Medulla oblongata (tissue), 1 donor: ENCODE measurements around the gene F8A1.
"Not testable (repeated sequence)": the region's sequence is repeated elsewhere in the genome, so short reads cannot be mapped to it uniquely, and the experiment has no call there.

ENCODE experiments used
- DNase-seq: peaks from one replicate; pipeline ENCODE4 v3.0.0-alpha.2; 2015; ENCODE audit errors: extremely low spot score

F8A1 gene

DNA sequence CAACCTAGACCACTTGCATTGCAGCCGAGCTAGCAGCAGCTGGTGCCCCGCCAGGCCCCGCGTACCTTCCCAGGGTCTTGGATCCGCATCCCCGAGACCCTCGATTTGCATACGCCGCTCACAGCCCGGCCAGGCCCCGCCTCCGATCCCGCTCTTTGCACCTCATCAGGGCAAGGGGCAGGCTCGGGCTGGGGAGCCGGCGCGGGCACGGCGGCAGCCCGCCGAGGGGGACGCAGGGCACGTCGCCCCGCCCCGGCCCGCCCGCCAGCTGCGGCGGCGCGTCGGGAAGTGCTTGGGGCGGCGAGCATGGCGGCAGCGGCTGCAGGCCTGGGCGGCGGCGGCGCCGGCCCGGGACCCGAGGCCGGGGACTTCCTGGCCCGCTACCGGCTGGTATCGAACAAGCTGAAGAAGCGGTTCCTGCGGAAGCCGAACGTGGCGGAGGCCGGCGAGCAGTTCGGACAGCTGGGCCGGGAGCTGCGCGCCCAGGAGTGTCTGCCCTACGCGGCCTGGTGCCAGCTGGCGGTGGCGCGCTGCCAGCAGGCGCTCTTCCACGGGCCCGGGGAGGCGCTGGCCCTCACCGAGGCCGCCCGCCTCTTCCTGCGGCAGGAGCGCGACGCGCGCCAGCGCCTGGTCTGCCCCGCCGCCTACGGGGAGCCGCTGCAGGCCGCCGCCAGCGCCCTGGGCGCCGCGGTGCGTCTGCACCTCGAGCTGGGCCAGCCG is at the start of gene F8A1:
Gene F8A1, plus strand, starts transcription at position 287 of the 720 bp plus-strand sequence. Its CDS starts 20 bp downstream, at position 307.
- not testable (repeated sequence) for DNase-seq

DNA sequence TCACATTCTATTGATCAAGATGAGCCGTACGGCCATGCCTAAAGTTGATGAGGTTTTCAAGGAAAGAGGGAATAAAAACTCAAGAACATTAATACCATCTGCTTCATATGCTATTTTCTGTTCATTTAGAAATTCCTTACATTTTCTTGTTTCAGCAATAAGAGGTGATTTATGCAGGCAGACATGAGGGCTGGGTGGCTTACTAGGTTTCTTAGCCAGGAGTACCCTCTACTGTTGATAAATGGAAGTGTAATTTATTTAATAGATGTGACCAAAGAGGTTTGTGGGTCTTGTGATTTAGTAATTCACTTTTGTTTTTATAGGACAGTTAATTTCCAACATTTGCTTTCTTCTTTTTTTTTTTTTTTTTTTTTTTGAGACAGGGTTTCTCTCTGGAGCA is 45.3 kb upstream of the F8A1 start:
- DNase-seq: peak; percentile 30

DNA sequence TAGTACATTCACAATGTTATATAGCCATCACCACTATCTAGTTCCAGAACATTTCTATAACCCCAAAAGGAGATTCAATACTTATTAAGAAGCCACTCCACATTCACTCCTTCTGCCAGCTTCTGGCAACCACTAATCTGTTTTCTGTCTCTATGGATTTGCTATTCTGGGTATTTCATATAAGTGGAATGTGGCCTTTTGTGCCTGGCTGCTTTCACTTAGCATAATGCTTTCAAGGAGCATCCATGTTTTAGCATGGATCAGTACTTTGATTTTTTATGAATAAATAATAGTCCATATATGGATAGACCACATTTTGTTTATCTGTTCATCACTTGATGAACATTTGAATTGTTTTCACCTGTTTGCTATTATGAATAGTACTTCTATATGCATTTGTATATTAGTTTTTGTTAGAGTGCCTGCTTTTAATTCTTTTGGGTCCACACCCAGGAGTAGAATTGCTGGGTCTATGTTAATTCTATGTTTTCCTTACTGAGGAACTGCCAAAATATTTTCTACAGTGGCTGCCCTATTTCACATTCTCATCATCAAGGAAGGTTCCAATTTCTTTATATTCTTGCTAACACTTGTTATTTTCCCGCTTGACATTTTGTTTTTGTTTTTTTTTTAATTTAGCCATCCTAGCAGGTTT is 35.1 kb upstream of the F8A1 start:
- no peak for DNase-seq

DNA sequence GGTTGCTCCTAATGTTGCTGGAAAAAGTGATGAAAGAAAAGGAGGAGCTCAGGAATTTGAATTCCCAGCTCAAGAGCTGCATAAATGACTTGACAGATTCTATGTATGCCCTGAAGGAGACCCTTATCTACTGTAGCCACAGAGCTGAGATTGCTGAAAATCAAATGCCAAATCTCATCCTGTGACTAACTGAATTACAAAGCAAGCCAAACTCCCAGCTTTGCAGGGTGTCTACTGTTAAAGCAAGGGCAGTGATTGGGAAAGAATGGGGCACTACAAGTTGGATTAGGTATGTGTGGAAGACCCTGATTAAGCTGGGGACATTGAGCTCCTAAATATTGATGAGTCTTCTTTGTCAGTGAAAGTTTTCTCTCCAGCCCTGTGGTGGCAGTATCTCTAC is 30.9 kb upstream of the F8A1 start:
- DNase-seq: no peak

DNA sequence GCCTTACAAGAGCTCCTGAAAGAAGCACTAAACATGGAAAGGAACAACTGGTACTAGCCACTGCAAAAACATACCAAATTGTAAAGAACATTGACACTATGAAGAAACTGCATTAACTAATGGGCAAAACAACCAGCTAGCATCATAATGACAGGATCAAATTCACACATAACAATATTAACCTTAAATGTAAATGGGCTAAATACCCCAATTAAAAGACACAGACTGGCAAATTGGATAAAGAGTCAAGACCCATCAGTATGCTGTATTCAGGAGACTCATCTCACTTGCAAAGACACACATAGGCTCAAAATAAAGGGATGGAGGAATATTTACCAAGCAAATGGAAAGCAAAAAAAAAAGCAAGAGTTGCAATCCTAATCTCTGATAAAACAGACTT is 17.6 kb upstream of the F8A1 start:
- not testable (repeated sequence) for DNase-seq

DNA sequence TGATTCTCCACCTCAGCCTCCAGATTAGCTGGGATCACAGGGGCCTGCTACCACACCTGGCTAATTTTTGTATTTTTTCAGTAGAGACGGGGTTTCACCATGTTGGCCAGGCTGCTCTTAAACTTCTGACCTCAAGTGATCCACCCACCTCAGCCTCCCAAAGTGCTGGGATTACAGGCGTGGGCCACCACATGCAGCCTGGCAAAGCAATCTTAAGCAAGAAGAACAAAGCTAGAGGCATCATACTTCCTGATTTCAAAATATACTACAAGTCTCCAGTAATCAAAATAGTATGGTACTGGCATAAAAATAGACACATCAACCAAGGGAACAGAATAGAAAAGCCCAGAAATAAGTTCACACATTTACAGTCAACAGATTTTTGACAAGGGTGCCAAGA is 12.8 kb upstream of the F8A1 start:
- DNase-seq: no peak

DNA sequence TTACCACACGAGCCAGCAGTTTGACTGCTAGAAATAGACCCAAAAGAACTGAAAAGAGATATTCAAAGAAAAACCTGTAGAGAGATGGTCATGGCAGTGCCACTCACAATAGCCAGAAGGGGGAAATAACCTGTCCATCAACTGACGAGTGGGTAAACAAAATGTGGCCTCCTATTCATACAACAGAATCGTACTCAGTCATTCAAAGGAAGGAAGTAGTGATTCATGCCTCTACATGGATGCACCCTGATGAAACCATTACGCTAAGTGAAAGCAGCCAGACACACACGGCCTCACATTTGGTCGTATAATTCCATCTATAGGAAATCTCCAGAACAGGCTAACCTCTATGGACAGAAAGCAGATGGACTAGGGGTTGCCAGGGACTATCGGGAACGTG is 2.1 kb upstream of the F8A1 start:
- not testable (repeated sequence) for DNase-seq

DNA sequence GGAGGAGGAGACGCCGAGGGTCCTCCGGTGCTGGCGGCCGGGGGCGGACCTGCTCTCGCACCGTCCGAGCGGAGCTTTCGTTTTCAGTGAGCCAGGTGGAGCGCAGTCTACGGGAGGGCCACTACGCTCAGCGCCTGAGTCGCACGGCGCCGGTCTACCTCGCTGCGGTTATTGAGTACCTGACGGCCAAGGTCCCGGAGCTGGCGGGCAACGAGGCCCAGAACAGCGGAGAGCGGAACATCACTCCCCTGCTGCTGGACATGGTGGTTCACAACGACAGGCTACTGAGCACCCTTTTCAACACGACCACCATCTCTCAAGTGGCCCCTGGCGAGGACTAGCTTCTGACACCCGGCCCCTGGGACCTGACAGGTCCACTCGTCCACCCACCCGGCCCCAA is 1.1 kb upstream of the F8A1 start:
- DNase-seq: not testable (repeated sequence)

DNA sequence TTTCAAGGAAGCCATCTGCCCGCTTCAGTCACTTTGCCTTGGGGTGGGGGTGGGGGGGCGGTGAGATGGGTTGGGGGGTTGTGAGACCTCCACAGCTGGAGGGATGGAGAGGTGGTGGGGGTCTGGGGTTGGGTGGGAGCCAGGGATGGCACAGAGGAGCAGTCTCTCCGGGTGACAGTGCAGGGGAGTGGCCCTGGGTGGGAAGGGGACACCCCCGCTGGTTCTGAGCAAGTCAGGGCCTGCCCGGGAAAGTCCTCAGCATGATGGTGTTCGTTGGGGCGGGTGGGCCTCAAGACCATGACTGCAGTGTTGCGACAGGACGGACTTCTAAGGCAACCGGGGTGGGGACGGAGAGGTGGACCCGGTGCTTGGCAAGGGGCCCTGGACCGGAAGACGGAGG is 606 bp upstream of the F8A1 start:
- DNase-seq: not testable (repeated sequence)

DNA sequence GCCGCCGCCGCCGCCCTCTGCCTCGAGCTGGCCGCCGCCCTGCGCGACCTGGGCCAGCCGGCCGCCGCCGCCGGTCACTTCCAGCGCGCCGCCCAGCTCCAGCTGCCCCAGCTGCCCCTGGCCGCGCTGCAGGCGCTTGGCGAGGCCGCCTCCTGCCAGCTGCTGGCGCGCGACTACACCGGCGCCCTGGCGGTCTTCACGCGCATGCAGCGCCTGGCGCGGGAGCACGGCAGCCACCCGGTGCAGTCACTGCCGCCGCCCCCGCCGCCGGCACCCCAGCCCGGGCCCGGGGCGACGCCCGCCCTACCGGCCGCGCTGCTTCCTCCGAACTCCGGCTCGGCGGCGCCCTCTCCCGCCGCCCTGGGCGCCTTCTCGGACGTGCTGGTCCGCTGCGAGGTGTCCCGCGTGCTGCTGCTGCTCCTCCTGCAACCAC is 650 bp downstream of the F8A1 start:
- DNase-seq: not testable (repeated sequence)

DNA sequence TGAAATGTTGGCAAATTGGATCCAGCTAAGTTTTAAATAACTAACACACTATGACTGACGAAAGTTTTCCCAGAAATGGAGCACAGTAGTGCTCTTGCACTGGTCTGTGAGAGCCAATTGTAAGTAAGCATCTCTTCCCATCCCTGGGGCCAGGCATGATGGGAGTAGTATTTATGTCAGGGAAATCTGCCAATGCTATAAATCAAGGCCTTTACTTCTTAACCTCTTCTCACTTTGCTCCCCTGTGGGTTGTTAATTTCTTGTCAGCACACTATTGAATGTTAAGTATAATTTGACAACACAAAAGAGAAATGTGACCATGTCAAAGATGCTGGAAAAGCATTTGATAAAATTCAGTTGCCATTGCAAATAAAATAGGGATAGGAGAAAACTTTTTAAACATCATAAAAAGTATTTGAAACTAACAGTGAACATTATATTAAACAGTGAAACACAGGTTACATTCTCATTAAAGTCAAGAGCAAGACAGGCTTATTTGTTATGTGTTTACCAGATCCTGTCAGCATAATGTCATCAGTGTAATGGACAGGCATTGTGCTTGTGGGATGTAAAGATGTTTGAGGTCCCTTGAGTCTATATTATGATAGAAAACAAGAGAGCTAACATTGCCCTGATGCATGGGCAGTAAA is 5.0 kb downstream of the F8A1 start:
- no peak for DNase-seq

DNA sequence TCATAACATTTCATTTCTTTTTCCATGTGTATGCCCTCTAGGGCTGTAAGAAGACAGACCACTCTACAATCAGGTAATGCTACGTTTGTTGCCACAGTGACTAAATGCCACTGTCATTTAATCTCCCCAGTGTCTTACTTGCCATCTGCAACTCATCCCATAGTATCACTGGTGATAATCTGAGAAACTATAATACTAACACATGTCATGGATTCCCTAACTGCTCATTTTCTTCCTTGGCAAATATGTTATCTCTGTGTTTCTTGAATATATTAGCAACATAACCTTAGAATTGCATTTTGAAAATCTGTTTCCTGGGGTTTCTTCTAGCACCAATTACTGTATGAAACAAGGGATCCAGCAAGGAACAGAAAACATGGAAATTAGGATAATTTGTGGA is 6.1 kb downstream of the F8A1 start:
- DNase-seq: no peak

DNA sequence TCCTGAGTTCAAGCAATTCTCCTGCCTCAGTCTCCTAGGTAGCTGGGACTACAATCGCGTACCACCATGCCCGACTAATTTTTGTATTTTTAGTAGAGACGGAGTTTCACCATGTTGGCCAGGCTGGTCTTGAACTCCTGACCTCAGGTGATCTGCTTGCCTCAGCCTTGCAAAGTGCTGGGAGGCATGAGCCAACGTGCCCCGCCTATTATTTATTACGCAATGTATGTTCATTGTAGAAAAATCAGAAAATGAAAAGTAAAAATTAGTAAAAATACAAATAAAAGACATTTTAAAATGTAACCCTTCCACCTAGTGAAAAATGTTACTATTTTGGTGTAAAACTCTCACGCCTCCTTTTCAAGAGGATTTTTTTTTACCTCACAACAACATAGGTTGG is 14.2 kb downstream of the F8A1 start:
- no peak for DNase-seq

DNA sequence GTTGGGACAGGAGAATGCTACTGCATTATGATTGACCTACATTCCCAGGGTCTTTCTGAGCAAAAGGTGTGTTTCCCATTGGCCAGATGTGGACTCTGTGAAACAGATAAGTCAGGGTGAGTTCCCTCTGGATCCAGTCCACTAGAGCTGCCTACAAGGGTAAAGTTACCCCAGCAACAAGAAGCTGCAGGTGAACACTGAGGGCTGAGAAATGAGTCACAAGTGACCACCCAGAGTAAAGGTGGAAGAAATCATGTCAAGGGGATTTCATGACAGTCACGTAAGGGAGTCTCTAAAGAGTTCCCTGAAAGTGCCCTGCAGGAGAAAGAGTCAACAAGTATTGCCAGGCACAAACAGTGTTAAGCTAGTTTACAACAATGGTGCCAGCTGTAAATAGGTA is 16.3 kb downstream of the F8A1 start:
- DNase-seq: no peak

DNA sequence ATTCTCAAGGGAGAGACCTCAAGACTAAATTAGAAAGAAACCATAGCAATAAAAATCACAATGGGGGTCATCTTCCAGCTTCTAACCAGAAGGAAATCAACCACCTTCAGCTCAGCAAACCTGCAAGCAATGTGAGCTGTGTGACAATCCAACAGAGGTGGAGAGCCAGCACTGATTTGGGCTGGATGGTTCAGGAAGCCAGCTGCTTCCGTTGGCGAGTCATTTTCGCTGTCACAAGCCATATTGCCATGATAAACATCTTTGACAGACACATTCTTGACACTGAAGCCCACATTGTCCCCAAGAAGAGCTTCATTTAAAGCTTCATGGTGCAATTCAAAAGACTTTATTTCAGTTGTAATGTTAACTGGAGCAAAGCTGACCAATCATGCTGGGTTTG is 22.7 kb downstream of the F8A1 start:
- no peak for DNase-seq

DNA sequence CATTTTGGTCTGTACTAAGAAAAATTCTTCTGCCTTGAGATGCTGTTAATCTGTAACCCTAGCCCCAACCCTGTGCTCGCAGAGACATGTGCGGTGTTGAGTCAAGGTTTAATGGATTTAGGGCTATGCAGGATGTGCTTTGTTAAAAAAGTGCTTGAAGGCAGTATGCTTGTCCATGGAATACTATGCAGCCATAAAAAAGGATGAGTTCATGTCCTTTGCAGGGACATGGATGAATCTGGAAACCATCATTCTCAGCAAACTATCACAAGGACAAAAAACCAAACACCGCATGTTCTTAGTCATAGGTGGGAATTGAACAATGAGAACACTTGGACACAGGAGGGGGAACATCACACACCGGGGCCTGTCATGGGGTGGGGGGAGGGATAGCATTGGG is 23.9 kb downstream of the F8A1 start:
- not testable (repeated sequence) for DNase-seq

DNA sequence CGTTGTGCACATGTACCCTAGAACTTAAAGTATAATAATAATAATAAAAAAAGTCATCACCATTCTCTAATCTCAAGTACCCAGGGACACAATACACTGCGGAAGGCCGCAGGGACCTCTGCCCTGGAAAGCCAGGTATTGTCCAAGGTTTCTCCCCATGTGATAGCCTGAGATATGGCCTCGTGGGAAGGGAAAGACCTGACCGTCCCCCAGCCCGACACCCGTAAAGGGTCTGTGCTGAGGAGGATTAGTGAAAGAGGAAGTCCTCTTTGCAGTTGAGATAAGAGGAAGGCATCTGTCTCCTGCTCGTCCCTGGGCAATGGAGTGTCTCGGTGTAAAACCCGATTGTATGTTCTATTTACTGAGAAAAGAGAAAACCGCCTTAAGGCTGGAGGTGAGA is 24.4 kb downstream of the F8A1 start:
- not testable (repeated sequence) for DNase-seq

DNA sequence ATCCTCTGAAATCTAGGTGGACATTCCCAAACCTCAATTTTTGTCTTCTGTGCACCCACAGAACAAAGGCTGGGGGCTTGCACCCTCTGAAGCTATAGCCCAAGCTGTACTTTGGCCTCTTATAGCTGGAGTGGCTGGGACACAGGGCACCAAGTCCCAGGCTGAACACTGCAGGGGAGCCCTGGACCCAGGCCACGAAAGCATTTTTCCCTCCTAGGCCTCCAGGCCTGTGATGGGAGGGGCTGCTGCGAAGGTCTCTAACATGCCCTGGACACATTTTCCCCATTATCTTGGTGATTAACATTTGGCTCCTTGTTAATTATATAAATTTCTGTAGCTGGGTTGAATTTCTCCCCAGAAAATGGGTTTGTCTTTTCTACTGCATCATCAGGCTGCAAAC is 27.9 kb downstream of the F8A1 start:
- DNase-seq: no peak

DNA sequence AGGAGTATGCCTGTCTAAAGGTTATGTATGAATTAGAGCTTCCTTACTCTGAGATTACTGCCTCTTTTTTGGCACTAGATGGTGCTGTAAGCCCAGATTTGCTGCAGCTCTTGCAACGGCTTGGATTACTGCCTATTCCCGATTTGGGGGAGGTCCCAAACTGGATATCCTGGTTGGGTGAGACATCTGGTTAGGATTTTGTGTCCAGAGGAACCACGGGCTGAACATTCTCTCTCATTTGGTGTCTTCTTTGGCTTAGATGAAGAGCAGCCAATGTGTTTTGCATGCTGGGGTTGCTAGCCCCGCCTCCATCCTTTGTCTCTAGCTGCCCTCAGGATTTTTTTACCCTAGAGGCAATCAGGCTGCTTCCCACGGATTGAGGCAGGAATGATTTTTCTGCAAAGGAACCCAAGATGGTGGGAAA is 31.9 kb downstream of the F8A1 start:
- peak; percentile 73 for DNase-seq

DNA sequence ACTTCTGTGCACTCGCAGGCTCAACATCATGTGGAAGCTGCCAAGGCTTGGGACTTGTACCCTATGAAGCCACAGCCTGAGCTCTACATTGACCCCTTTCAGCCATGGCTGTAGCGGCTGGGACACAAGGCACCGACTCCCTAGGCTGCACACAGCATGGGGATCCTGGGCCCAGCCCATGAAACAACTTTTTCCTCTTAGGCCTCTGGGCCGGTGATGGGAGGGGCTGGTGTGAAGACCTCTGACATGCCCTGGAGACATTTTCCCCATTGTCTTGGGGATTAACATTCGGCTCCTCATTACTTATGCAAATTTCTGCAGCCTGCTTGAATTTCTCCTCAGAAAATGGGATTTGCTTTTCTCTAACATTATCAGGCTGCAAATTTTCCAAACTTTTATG is 38.6 kb downstream of the F8A1 start:
- not testable (repeated sequence) for DNase-seq
